ENCODE measurements around the gene ADAM19.

The ADAM19 gene

DNA sequence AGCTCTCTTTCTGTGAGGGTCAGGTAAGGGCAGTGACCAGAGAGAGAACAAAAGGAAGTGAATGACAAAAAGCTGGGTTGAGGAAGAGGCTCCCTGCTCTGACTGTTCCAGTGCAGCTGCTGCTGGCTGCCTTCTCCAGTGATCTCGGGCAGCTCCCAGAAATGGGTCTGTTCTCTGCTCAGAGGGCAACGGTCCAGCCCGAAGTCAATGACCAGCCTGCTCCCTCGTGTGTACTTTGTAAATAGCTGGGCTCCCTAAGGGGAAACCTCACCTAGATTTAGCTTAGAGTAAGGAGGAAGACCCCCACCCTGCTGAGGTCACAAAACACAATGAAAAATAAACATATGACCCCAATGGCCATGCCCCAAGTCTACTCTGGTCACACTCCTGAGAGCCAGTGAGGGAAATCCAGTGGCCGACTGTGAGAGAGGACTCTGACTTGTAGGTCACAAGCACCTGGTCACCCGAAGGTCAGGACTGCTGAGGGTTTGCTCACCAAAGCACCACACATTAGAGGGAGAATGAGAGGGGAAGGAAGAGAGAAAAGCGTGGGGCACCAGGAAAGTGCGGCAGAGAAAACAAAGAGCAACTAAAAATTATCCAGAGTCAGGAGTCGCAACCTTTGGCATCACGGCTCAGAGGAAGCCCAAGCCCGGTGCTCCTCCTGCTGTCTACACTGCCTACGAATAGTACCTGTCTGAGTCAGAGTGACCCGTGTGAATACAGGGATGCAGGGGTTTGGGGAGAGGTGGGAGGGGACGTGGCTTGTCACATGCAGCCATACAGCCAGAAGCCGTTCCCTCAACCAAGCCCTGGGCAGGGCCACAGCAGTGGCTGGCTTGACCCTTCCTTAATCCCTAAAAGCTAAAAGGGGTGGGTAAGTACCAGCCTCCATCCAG, 95.7 kb downstream of the ADAM19 start:
- no peak overlapping the region for H3K4me3 ChIP-seq (ENCODE audit: low read length)
- 88% methylated on average over 15 of the region's 15 CpGs for WGBS
- peaks cover 8% of the 10 kb centered on the region for H3K4me1 ChIP-seq (ENCODE audit: insufficient read depth, low read length)
- no peak overlapping the region; the same call in 1 of the 2 replicates for H3K27ac ChIP-seq (ENCODE audit: low read depth, low read length)
- H3K36me3 ChIP-seq (ENCODE audit: insufficient read depth, low read length): peaks cover 20% of the 10 kb centered on the region; the same call in 1 of the 2 replicates
- no peaks in the 10 kb centered on the region for H3K27me3 ChIP-seq (ENCODE audit: insufficient read depth, low read length)
- no peaks in the 10 kb centered on the region for H3K9me3 ChIP-seq (ENCODE audit: insufficient read depth, low read depth, low read length)
- H3K9ac ChIP-seq (ENCODE audit: low read depth, low read length): no peak overlapping the region

GRCh38 chr5:157479166-157479565, 96.4 kb downstream of the ADAM19 start:
- Histone ChIP-seq H3K9ac (ENCODE audit: low read depth, low read length) (no peak overlapping the region), H3K27me3 (ENCODE audit: insufficient read depth, low read length) (no peaks in the 10 kb centered on the region), H3K4me1 (ENCODE audit: insufficient read depth, low read length) (peaks cover 8% of the 10 kb centered on the region), H3K9me3 (ENCODE audit: insufficient read depth, low read depth, low read length) (no peaks in the 10 kb centered on the region), H3K36me3 (ENCODE audit: insufficient read depth, low read length) (peaks cover 19% of the 10 kb centered on the region; the same call in 1 of the 2 replicates), H3K4me3 (ENCODE audit: low read length) (no peak overlapping the region), H3K27ac (ENCODE audit: low read depth, low read length) (no peak overlapping the region; the same call in 1 of the 2 replicates)
- 75% methylated on average over 4 of the region's 4 CpGs for WGBS

DNA sequence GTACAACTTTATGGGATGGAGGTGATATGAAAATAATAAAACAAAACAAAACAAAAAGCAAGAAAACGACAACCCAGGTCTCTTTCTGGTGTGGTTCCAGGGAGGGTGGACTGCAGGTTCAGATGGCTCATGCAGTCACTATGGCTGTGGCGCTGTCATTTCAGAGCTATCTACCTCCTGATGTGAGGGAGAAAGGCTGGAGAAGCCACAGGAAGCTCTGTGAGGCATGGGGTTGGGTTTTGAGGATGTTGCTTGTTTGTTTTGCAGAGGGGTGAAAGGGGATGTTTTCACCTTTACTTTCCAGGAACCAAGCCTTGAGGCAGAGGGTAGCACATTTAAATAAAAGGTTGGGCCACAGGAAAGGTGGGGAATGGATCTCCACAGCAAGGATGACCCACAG, 96.8 kb downstream of the ADAM19 start:
- H3K4me3 ChIP-seq (ENCODE audit: low read length): no peak overlapping the region
- no peak overlapping the region; the same call in 1 of the 2 replicates for H3K27ac ChIP-seq (ENCODE audit: low read depth, low read length)
- peaks cover 15% of the 10 kb centered on the region; the same call in 1 of the 2 replicates for H3K36me3 ChIP-seq (ENCODE audit: insufficient read depth, low read length)
- H3K27me3 ChIP-seq (ENCODE audit: insufficient read depth, low read length): no peaks in the 10 kb centered on the region
- H3K4me1 ChIP-seq (ENCODE audit: insufficient read depth, low read length): peaks cover 8% of the 10 kb centered on the region
- 70% methylated on average over 2 of the region's 2 CpGs for WGBS
- no peak overlapping the region for H3K9ac ChIP-seq (ENCODE audit: low read depth, low read length)
- no peaks in the 10 kb centered on the region for H3K9me3 ChIP-seq (ENCODE audit: insufficient read depth, low read depth, low read length)

DNA sequence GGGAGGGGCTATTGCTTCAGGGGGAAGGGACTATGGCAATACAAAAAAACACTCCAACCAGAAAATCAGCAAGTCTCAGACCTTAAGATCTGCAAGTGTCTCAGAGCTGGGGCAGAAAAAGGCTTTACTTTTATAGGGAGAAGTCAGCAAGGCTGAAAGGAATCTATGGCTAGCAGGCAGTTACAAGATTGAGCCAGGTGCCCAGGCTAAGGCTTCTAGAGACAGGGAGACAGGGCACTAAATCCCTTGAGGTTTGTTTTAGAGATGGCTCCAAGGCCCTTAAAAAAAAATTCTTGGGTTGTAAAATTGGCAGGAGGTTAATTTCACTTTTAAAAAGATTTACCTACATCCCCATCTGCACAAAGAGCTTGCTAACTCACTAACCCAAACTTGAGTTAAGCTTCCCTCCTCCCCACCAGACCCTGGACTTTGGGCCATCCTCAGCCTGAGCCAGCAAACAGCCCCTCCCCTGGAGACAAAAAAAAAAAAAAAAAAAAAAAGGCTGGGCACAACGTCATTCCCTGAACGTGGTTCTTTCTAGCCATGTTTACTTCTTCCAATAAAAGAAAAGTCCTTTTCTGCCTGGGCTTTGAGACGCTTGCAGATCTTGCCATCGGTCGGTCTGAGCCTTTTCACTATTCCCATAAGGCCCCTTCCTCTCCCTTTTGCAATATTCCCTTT, 97.6 kb downstream of the ADAM19 start:
- H3K9ac ChIP-seq (ENCODE audit: low read depth, low read length): no peak overlapping the region
- WGBS: 59% methylated on average over 5 of the region's 5 CpGs
- no peaks in the 10 kb centered on the region for H3K9me3 ChIP-seq (ENCODE audit: insufficient read depth, low read depth, low read length)
- H3K4me3 ChIP-seq (ENCODE audit: low read length): no peak overlapping the region
- peaks cover 12% of the 10 kb centered on the region; the same call in 1 of the 2 replicates for H3K36me3 ChIP-seq (ENCODE audit: insufficient read depth, low read length)
- H3K27me3 ChIP-seq (ENCODE audit: insufficient read depth, low read length): no peaks in the 10 kb centered on the region
- H3K27ac ChIP-seq (ENCODE audit: low read depth, low read length): no peak overlapping the region
- H3K4me1 ChIP-seq (ENCODE audit: insufficient read depth, low read length): peaks cover 8% of the 10 kb centered on the region

DNA sequence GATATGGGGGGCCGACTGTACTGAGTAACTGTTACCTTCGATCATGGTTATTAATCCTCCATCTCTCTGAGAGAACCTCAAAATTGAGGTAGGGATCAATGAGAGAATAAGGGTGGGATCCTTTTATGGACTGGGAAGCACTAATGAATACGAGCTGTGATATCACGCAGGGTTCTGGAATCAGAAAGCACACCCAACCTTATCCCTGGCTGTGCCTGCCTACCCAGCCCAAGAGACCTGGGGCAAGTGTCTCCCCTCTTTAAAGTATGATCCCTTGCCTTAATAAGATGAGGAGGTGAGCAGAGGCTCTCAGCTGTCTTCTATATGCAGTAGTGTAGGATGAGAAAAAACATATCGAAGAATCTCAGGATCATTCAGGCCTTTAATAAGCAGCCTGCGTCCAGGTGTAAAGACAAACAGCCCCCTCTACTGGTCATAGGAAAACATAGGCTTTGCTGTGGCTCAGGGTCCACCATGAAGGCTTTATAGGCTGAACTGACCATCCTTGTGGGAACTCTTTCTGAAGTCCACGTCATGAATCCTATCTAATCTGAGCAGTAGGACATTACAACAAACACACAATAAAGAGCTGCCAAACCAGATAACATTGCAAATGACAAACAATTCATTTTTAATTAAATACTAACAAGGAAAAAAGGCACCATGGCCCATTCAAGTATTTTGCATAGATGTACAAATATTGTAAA, 98.7 kb downstream of the ADAM19 start:
- no peak overlapping the region for H3K27ac ChIP-seq (ENCODE audit: low read depth, low read length)
- H3K27me3 ChIP-seq (ENCODE audit: insufficient read depth, low read length): no peaks in the 10 kb centered on the region
- no peaks in the 10 kb centered on the region for H3K9me3 ChIP-seq (ENCODE audit: insufficient read depth, low read depth, low read length)
- H3K36me3 ChIP-seq (ENCODE audit: insufficient read depth, low read length): peaks cover 12% of the 10 kb centered on the region; the same call in 1 of the 2 replicates
- 74% methylated on average over 7 of the region's 7 CpGs for whole genome bisulfite sequencing
- no peak overlapping the region for H3K9ac ChIP-seq (ENCODE audit: low read depth, low read length)
- no peak overlapping the region for H3K4me3 ChIP-seq (ENCODE audit: low read length)
- H3K4me1 ChIP-seq (ENCODE audit: insufficient read depth, low read length): peaks cover 8% of the 10 kb centered on the region

- Histone ChIP-seq H3K27me3 (ENCODE audit: insufficient read depth, low read length) (no peaks in the 10 kb centered on the region), H3K9me3 (ENCODE audit: insufficient read depth, low read depth, low read length) (no peaks in the 10 kb centered on the region), H3K4me3 (ENCODE audit: low read length) (no peak overlapping the region), H3K4me1 (ENCODE audit: insufficient read depth, low read length) (peaks cover 8% of the 10 kb centered on the region), H3K36me3 (ENCODE audit: insufficient read depth, low read length) (no peaks in the 10 kb centered on the region; the same call in 1 of the 2 replicates), H3K27ac (ENCODE audit: low read depth, low read length) (no peak overlapping the region), H3K9ac (ENCODE audit: low read depth, low read length) (no peak overlapping the region)
- WGBS: 96% methylated on average over 3 of the region's 3 CpGs
Observed at GRCh38 chr5:157475432-157475831, 100.1 kb downstream of the ADAM19 start.

DNA sequence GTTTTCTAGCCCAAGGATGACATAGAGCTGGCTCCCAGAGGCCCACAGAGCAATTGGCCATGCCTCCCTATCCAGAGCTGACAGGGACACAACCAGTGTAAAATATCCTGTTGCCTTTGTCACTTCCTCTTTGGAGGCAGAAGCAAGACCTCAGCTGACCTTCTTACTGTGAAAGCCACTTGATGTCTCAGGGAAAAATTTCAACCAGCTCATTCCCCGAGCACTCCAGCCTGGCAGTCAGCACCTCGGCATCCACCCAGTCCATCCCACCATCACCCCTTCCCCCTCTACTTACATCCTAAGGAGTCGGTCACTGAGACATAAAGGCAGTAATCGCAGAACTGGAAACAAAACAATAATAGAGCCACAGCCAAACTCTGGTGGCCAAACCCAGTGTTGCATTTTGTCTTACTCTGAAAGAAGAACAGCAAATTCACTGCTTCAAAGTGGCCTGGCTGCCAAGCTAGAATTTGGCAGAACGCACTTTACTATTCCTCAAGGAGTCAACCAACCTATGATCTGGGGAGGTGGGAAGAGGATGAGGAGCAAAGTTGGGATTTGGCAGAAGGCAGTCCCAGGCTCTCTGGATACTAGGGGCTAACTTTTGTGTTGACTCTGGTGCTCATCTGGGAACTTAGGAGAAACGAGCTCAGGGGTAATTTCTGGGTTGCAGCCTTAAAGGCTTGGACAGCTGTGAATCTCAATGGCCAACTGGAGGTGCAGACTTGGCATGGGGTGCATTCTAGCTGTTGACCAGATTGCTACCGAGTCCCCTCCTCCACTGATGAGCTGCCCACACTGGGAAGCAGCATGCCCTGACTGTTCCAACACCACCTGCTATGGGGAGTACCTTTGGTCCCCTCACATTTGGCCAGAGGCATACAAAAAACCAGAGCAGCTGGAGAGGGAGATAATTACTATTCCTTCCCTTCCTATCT, 101.9 kb downstream of the ADAM19 start:
- H3K27me3 ChIP-seq (ENCODE audit: insufficient read depth, low read length): no peaks in the 10 kb centered on the region
- H3K4me3 ChIP-seq (ENCODE audit: low read length): no peak overlapping the region
- no peak overlapping the region for H3K27ac ChIP-seq (ENCODE audit: low read depth, low read length)
- H3K9ac ChIP-seq (ENCODE audit: low read depth, low read length): no peak overlapping the region
- H3K4me1 ChIP-seq (ENCODE audit: insufficient read depth, low read length): no peaks in the 10 kb centered on the region
- no peaks in the 10 kb centered on the region for H3K9me3 ChIP-seq (ENCODE audit: insufficient read depth, low read depth, low read length)
- no peaks in the 10 kb centered on the region for H3K36me3 ChIP-seq (ENCODE audit: insufficient read depth, low read length)
- 90% methylated on average over 7 of the region's 7 CpGs for WGBS

DNA sequence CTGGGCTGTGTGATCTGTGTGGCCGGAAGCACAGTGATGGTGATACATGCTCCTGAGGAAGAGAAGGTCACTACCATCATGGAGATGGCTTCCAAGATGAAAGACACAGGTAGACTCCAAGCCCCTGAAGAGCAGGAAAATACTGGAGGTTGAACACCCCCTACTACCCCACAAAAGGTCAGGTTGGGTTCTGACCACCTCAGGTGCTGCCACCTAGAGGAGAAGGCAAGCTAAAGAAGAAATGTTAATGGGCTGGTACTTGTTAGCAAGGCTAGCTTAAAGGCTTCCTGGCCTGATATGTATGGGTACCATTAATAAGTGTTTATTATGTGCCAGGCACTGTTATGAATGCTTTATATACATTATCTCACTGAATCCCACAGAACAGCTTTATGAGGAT, 103.9 kb downstream of the ADAM19 start:
- H3K27me3 ChIP-seq (ENCODE audit: insufficient read depth, low read length): no peaks in the 10 kb centered on the region
- H3K27ac ChIP-seq (ENCODE audit: low read depth, low read length): no peak overlapping the region
- no peaks in the 10 kb centered on the region for H3K4me1 ChIP-seq (ENCODE audit: insufficient read depth, low read length)
- WGBS: 92% methylated on average over 1 of the region's 1 CpG
- no peak overlapping the region for H3K9ac ChIP-seq (ENCODE audit: low read depth, low read length)
- no peak overlapping the region for H3K4me3 ChIP-seq (ENCODE audit: low read length)
- no peaks in the 10 kb centered on the region for H3K9me3 ChIP-seq (ENCODE audit: insufficient read depth, low read depth, low read length)
- no peaks in the 10 kb centered on the region for H3K36me3 ChIP-seq (ENCODE audit: insufficient read depth, low read length)

GRCh38 chr5:157470631-157471030, 104.9 kb downstream of the ADAM19 start:
- Histone ChIP-seq H3K27ac (ENCODE audit: low read depth, low read length) (no peak overlapping the region), H3K27me3 (ENCODE audit: insufficient read depth, low read length) (no peaks in the 10 kb centered on the region), H3K4me3 (ENCODE audit: low read length) (no peak overlapping the region), H3K36me3 (ENCODE audit: insufficient read depth, low read length) (no peaks in the 10 kb centered on the region), H3K9me3 (ENCODE audit: insufficient read depth, low read depth, low read length) (no peaks in the 10 kb centered on the region), H3K9ac (ENCODE audit: low read depth, low read length) (no peak overlapping the region), H3K4me1 (ENCODE audit: insufficient read depth, low read length) (no peaks in the 10 kb centered on the region)
- WGBS: 97% methylated on average over 1 of the region's 1 CpG

- no peaks in the 10 kb centered on the region for H3K36me3 ChIP-seq (ENCODE audit: insufficient read depth, low read length)
- peaks cover 5% of the 10 kb centered on the region for H3K4me1 ChIP-seq (ENCODE audit: insufficient read depth, low read length)
- H3K27ac ChIP-seq (ENCODE audit: low read depth, low read length): no peak overlapping the region
- H3K9ac ChIP-seq (ENCODE audit: low read depth, low read length): no peak overlapping the region
- H3K9me3 ChIP-seq (ENCODE audit: insufficient read depth, low read depth, low read length): no peaks in the 10 kb centered on the region
- WGBS: 91% methylated on average over 7 of the region's 7 CpGs
- no peaks in the 10 kb centered on the region for H3K27me3 ChIP-seq (ENCODE audit: insufficient read depth, low read length)
- H3K4me3 ChIP-seq (ENCODE audit: low read length): no peak overlapping the region
Observed at GRCh38 chr5:157469687-157470086, 105.9 kb downstream of the ADAM19 start.
